H1 (cell line): ENCODE results near the gene ZNF382. TPM values are rescaled to one million over a fixed set of nuclear protein-coding genes. Genes with fewer than 3 reads are reported as not detected.

Experiments used
- CEBPB ChIP-seq: IDR thresholded peaks from 2 replicates; pipeline ENCODE4 v1.6.1; 2012; ENCODE audit warnings: low read depth, low read length
- JUN ChIP-seq: IDR thresholded peaks from 2 replicates; pipeline ENCODE4 v1.6.1; 2011; ENCODE audit warnings: low read depth, mild to moderate bottlenecking, improper control_type of control experiment, low read length
- SP1 ChIP-seq: IDR thresholded peaks from 2 replicates; pipeline ENCODE4 v1.6.1; 2011; ENCODE audit warnings: low read depth, low read length
- polyA plus RNA-seq, 7 experiments: library from polyadenylated mRNA; depleted of rRNA in 3 of 7; stranded (reverse) in 5 of 7; unstranded in 2 of 7; fragments of >200 nt in 5 of 7; fragments of 200-250 nt in 2 of 7; gene quantifications; 1 replicate in 5 of 7; 2 replicates in 1 of 7; 4 replicates in 1 of 7; pipeline versions ENCODE4 v1.2.1 to v1.2.3, GENCODE V29; 2011 to 2013; ENCODE audit warnings: missing spikeins in 2 of 7, mixed read lengths in 2 of 7
- total RNA-seq: library from RNA; stranded (reverse); fragmentation: NEBNext Ultra II Directional; extraction: Animal tissue kit (Norgen Biotek cat#: 25700); gene quantifications from 2 replicates; pipeline ENCODE4 v1.2.1, GENCODE V29; 2021

Gene ZNF382
- total and polyA plus RNA-seq, 2 of the 8 experiments (the other 6 are each of a cell fraction or from before 2014, with no cell fraction given), result 1.9 to 6.3 TPM

- TF ChIP-seq JUN (no peak), CEBPB (no peak), SP1 (no peak)
Measured at GRCh38 chr19:36573020-36573894, 31.9 kb upstream of the ZNF382 start, which contains the start of gene ZNF529 (continued).
